Activated CD8-positive, alpha-beta T cell treated with anti-CD3 and anti-CD28 coated beads for 36 hours (primary cell): Measurements from ENCODE around the gene FUT7. TPM values are rescaled to one million over a fixed set of nuclear protein-coding genes. Genes with fewer than 3 reads are reported as not detected.
"Not testable (repeated sequence)": the region's sequence is repeated elsewhere in the genome, so short reads cannot be mapped to it uniquely, and the experiment has no call there.

Source experiments
- ATAC-seq: fragments of 200-7000 bp; cut with Tn5 transposase; one replicate; pipeline ENCODE4 v1.10.0; 2021; ENCODE audit warnings: mild to moderate bottlenecking, moderate library complexity
- CTCF ChIA-PET: fragments of 350-600 bp; sonication (Branson Sonifier 250); formaldehyde crosslinking; loops from one replicate; lab custom pipeline; 2021; ENCODE audit warnings: antibody characterized with exemption; lab: Charles Lee
- POLR2A ChIA-PET: fragments of 350-600 bp; sonication (Branson Sonifier 250); formaldehyde crosslinking; loops from one replicate; lab custom pipeline; 2021; ENCODE audit warnings: antibody characterized with exemption; lab: Charles Lee
- DNase-seq: peaks from one replicate; pipeline ENCODE4 v3.0.0-alpha.2; 2020
- H3K27ac Mint-ChIP-seq: one replicate; pipeline ENCODE4 v1.8.0; 2021; ENCODE audit warnings: mild to moderate bottlenecking, mixed read lengths
- H3K27me3 Mint-ChIP-seq: one replicate; pipeline ENCODE4 v1.8.0; 2021; ENCODE audit warnings: mixed read lengths
- H3K36me3 Mint-ChIP-seq: one replicate; pipeline ENCODE4 v1.8.0; 2021; ENCODE audit warnings: low read depth, mixed read lengths
- H3K4me1 Mint-ChIP-seq: one replicate; pipeline ENCODE4 v1.8.0; 2021; ENCODE audit warnings: low read depth, mixed read lengths
- H3K4me3 Mint-ChIP-seq: one replicate; pipeline ENCODE4 v1.8.0; 2021; ENCODE audit warnings: mild to moderate bottlenecking, moderate library complexity, mixed read lengths
- H3K9me3 Mint-ChIP-seq: one replicate; pipeline ENCODE4 v1.8.0; 2021; ENCODE audit warnings: mixed read lengths
- intact Hi-C: fragments of 100-400 bp; cut with micrococcal nuclease; formaldehyde crosslinking; loops from one replicate; pipeline ENCODE4 v1.10.0; 2022
- total RNA-seq, 2 experiments: library from RNA; stranded (reverse); gene quantifications; one replicate each; pipeline ENCODE4 v1.2.3, GENCODE V29; 2021
- TF ChIP-seq, protein P1 (sequence below): fragments of 200-600 bp; IDR thresholded peaks from one replicate; pipeline ENCODE4 v1.8.0; 2022; ENCODE audit warnings: antibody characterized with exemption, mild to moderate bottlenecking

The FUT7 gene
- total RNA-seq, 2 experiments from 2014 or later = 0.09 TPM; not detected in 1

- Mint-ChIP-seq H3K36me3 (peaks cover 3% of the 10 kb centered on the region), H3K9me3 (no peaks in the 10 kb centered on the region), H3K27me3 (peaks cover 1% of the 10 kb centered on the region), H3K4me3 (no peak overlapping the region), H3K4me1 (peaks cover 7% of the 10 kb centered on the region), H3K27ac (no peak overlapping the region)
- ChIA-PET CTCF (interaction anchor here (0.7 to 11.3 kb wide), 23 partner anchors 8 to 292 kb away, joined by 3 to 164 read pairs (median 3); partner anchors contain the start of genes ABCA2, FUT7, MAN1B1 and NPDC1), POLR2A (interaction anchor here (0.8 to 1.2 kb wide), 2 partner anchors 22 to 126 kb away, joined by 3 to 4 read pairs; no protein-coding TSS in a partner anchor)
- intact Hi-C loops = no loop called here
- DNase-seq (peak; percentile 68), ATAC-seq (peak; percentile 35)
- TF ChIP-seq, protein P1, sequence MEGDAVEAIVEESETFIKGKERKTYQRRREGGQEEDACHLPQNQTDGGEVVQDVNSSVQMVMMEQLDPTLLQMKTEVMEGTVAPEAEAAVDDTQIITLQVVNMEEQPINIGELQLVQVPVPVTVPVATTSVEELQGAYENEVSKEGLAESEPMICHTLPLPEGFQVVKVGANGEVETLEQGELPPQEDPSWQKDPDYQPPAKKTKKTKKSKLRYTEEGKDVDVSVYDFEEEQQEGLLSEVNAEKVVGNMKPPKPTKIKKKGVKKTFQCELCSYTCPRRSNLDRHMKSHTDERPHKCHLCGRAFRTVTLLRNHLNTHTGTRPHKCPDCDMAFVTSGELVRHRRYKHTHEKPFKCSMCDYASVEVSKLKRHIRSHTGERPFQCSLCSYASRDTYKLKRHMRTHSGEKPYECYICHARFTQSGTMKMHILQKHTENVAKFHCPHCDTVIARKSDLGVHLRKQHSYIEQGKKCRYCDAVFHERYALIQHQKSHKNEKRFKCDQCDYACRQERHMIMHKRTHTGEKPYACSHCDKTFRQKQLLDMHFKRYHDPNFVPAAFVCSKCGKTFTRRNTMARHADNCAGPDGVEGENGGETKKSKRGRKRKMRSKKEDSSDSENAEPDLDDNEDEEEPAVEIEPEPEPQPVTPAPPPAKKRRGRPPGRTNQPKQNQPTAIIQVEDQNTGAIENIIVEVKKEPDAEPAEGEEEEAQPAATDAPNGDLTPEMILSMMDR = peak; percentile 98
Measured at GRCh38 chr9:137064027-137064879, 32.4 kb upstream of the FUT7 start.

- CTCF ChIA-PET = interaction anchor here (0.7 to 11.3 kb wide), 24 partner anchors 8 to 291 kb away, joined by 3 to 164 read pairs (median 3); partner anchors contain the start of genes ABCA2, FUT7, MAN1B1 and NPDC1
- H3K27me3 Mint-ChIP-seq = no peaks in the 10 kb centered on the region
- intact Hi-C loops = no loop called here
- TF ChIP-seq, protein P1 = no peak
- DNase-seq (no peak), ATAC-seq (no peak)
- POLR2A ChIA-PET = interaction anchor here (1.2 kb wide), 1 partner anchor 22 kb away, joined by 4 read pairs; no protein-coding TSS in a partner anchor
- H3K9me3 Mint-ChIP-seq = no peaks in the 10 kb centered on the region
- peaks cover 7% of the 10 kb centered on the region for H3K4me1 Mint-ChIP-seq
- no peak overlapping the region for H3K27ac Mint-ChIP-seq
- H3K4me3 Mint-ChIP-seq = no peak overlapping the region
- H3K36me3 Mint-ChIP-seq = peaks cover 3% of the 10 kb centered on the region
Measured at GRCh38 chr9:137063311-137064026, 31.6 kb upstream of the FUT7 start.

DNA sequence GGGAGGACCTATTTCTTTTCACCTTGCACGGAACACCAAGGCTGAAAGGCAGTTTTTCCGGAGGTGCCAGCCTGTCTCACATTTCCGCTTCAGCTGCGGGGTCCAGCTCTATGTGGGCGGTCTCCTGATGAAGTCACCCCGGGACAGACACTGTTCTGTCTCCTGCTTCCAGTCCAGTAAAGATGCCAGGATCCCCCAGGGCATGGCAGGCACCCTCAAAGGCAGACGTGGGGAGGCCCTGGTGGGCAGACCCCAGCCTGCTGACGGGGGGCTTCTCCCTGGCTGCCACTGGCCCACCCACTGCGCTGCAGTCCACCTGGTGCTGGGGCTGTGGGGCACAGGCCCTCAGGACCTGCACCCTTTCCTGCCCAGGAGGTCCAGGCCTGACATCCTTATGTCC, 30.9 kb upstream of the FUT7 start:
- H3K27ac Mint-ChIP-seq, POLR2A ChIA-PET, H3K36me3 Mint-ChIP-seq, H3K27me3 Mint-ChIP-seq, H3K4me3 Mint-ChIP-seq, H3K9me3 Mint-ChIP-seq, intact Hi-C loops, ATAC-seq, DNase-seq, H3K4me1 Mint-ChIP-seq: not testable (repeated sequence)
- CTCF ChIA-PET = interaction anchor here (1.6 to 11.3 kb wide), 4 partner anchors 13 to 275 kb away, joined by 3 to 164 read pairs (median 64); partner anchors contain the start of genes ABCA2, FUT7 and NPDC1

- no peak for DNase-seq
- H3K9me3 Mint-ChIP-seq = no peaks in the 10 kb centered on the region
- no peak overlapping the region for H3K27ac Mint-ChIP-seq
Measured at GRCh38 chr9:137062384-137062783, 30.5 kb upstream of the FUT7 start.

More at GRCh38 chr9:137062384-137062783, 30.5 kb upstream of the FUT7 start:
- CTCF ChIA-PET = interaction anchor here (1.6 to 11.3 kb wide), 3 partner anchors 13 to 275 kb away, joined by 3 to 164 read pairs (median 109); partner anchors contain the start of genes ABCA2, FUT7 and NPDC1
- intact Hi-C loops = no loop called here
- POLR2A ChIA-PET = no interaction called here
- Mint-ChIP-seq H3K27me3 (no peaks in the 10 kb centered on the region), H3K4me1 (no peaks in the 10 kb centered on the region), H3K4me3 (no peak overlapping the region), H3K36me3 (peaks cover 3% of the 10 kb centered on the region)
- TF ChIP-seq, protein P1 = no peak
- no peak for ATAC-seq
